ENCODE data around the gene CENPX.

CENPX gene

DNA sequence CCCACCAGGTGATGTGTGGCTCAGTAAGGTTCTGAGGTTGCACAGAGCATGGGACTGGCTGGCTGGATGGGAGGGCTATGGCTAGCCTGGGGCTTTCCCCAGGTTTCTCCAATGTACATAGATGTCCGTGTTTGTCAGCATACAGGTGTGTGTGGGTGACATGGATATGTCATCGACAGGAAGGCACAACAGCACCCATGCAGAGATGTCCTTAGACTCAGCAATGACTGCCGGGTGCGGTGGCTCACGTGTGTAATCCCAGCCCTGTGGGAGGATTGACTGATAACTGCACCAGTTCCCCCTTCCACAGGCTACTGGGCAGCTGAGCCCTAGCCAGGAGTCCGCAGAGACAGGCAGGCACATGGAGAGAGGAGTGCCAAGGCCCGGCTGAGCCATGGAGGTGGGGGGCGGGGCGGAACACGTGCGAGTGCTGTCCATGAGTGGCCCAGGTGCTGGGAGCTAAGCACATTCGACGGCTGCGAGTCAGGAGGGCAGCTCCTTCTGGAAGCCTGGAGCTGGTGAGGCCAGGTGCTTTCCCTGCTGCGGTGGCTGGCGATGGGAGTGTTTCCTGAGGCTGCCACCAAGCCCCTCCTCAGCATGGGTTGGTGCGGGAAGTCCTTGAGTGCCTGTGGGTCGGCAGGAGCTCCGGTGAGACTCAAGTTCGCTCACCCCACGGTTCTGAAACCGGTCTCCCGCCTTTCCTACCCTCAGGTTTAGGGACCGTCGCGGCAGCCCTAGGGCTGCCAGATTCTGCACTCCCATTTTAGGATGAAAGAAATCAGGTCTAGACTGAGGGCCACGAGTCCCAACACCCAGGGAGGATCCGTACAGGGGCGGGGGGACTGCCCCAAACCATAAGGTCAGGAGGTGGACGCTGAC lies 46.1 kb downstream of the CENPX start:
- no peak for DNase-seq

GRCh38 chr17:81973432-81973831 lies 49.2 kb downstream of the CENPX start:
- no peak for DNase-seq

- DNase-seq = no peak
Measured at GRCh38 chr17:81968850-81969812, 53.5 kb downstream of the CENPX start.
